ENCODE measurements around the gene KIAA2012. TPM values are rescaled to one million over a fixed set of nuclear protein-coding genes. Genes with fewer than 3 reads are reported as not detected.
"Not testable (repeated sequence)": the region's sequence is repeated elsewhere in the genome, so short reads cannot be mapped to it uniquely, and the experiment has no call there.

Gene KIAA2012
- total and polyA plus RNA-seq, 2 of the 4 experiments (the other 2 are of a cell fraction): under 0.01 to 0.09 TPM

GRCh38 chr2:202247710-202248109 is 174.7 kb downstream of the KIAA2012 start:
- CTCF ChIA-PET; H3K9me1 ChIP-seq (ENCODE audit: insufficient read depth, low read length); H2BK5ac ChIP-seq (ENCODE audit: low read depth, low read length, poor library complexity, severe bottlenecking); in situ Hi-C loops (cut with MboI; ENCODE audit: low sequenced_read_pairs); dilution Hi-C loops (cut with HindIII; ENCODE audit: low sequenced_read_pairs, unreplicated experiment); H3K56ac ChIP-seq (ENCODE audit: extremely low read depth, insufficient read depth, low read length); H4K91ac ChIP-seq (ENCODE audit: insufficient read depth, low read depth, low read length); H2AK5ac ChIP-seq (ENCODE audit: low read depth, low read length); ATAC-seq (ENCODE audit: low read depth); DNase-seq; H2AFZ ChIP-seq (replicated peaks; ENCODE audit: low read length, poor library complexity); H3K14ac ChIP-seq (replicated peaks; ENCODE audit: low read depth, low read length); H4K8ac ChIP-seq (ENCODE audit: low read depth in 2 of 2, low read length in 2 of 2); H3K4me3 ChIP-seq (ENCODE audit: insufficient read depth, low read depth, low read length); H3K79me1 ChIP-seq (ENCODE audit: low read depth in 1 of 2, low read length in 2 of 2); H2BK120ac ChIP-seq (ENCODE audit: low read depth, low read length); H3K18ac ChIP-seq (ENCODE audit: low read depth, low read length); H3K4ac ChIP-seq (ENCODE audit: low read depth, low read length); H3K27me3 ChIP-seq (ENCODE audit: control insufficient read depth, insufficient read depth, low read length); H2BK15ac ChIP-seq (ENCODE audit: low read depth, low read length); H3K4me2 ChIP-seq (ENCODE audit: low read depth, low read length); H4K5ac ChIP-seq (ENCODE audit: low read depth, low read length); H3K9ac ChIP-seq (ENCODE audit: low read depth, low read length); H3K9me3 ChIP-seq (ENCODE audit: control insufficient read depth, insufficient read depth, low read length); H3K36me3 ChIP-seq (ENCODE audit: control insufficient read depth, insufficient read depth, low read length); H3K27ac ChIP-seq (ENCODE audit: insufficient read depth, low read length); H2AK9ac ChIP-seq (replicated peaks; ENCODE audit: low read depth, low read length, poor library complexity); H2BK20ac ChIP-seq (ENCODE audit: low read depth, low read length); BruUV-seq (replicated peaks); H3K23ac ChIP-seq (ENCODE audit: low read depth, low read length); H3K4me1 ChIP-seq (ENCODE audit: control insufficient read depth, insufficient read depth, low read length); intact Hi-C loops (cut with micrococcal nuclease); POLR2A ChIA-PET (ENCODE audit: unreplicated experiment); H4K20me1 ChIP-seq (ENCODE audit: insufficient read depth, low read length): not testable (repeated sequence)
- WGBS, 2 experiments (ENCODE audit: extremely low coverage in 2 of 2, insufficient read length in 1 of 2): no CpG with 5 or more reads among the region's 5 CpGs

Data from IMR-90 (cell line).